DOHH2 (cell line): ENCODE measurements around the gene HMGN4.
A peak's percentile ranks its signal among the peaks of the same experiment; 100 is the strongest.

Source experiments
- H3F3A ChIP-seq: fragments of 200-600 bp; sonication (generic), shearing (Covaris generic); 2 replicates; pipeline ENCODE4 v1.6.0; 2016; ENCODE audit warnings: antibody characterized with exemption, mild to moderate bottlenecking; ENCODE audit not compliant: control insufficient read depth, insufficient read depth
- H3K27ac ChIP-seq: fragments of 200-600 bp; sonication (generic); 2 replicates; pipeline ENCODE4 v1.5.1; 2014; ENCODE audit warnings: low read depth, mild to moderate bottlenecking, low read length, moderate library complexity
- H3K27me3 ChIP-seq: fragments of 200-600 bp; sonication (generic); 2 replicates; pipeline ENCODE4 v1.6.1; 2014; ENCODE audit warnings: mild to moderate bottlenecking, low read length, mixed read lengths; ENCODE audit not compliant: control insufficient read depth
- H3K36me3 ChIP-seq: fragments of 200-600 bp; sonication (generic); 2 replicates; pipeline ENCODE4 v1.6.1; 2014; ENCODE audit warnings: mild to moderate bottlenecking, low read length, moderate library complexity, mixed read lengths; ENCODE audit not compliant: control insufficient read depth
- H3K4me1 ChIP-seq: fragments of 200-600 bp; sonication (generic); 2 replicates; pipeline ENCODE4 v1.6.1; 2014; ENCODE audit warnings: mild to moderate bottlenecking, low read length, mixed read lengths; ENCODE audit not compliant: control insufficient read depth
- H3K4me2 ChIP-seq: fragments of 200-600 bp; sonication (generic); 2 replicates; pipeline ENCODE4 v1.6.0; 2014; ENCODE audit warnings: mild to moderate bottlenecking, low read length, moderate library complexity
- H3K4me3 ChIP-seq: fragments of 200-600 bp; sonication (generic); 2 replicates; pipeline ENCODE4 v1.5.1; 2014; ENCODE audit warnings: mild to moderate bottlenecking, low read length, mixed read lengths
- H3K79me2 ChIP-seq: fragments of 200-600 bp; sonication (generic); 2 replicates; pipeline ENCODE4 v1.6.1; 2014; ENCODE audit warnings: mild to moderate bottlenecking, low read length, mixed read lengths; ENCODE audit not compliant: control insufficient read depth
- H3K9me2 ChIP-seq: fragments of 200-600 bp; sonication (generic); replicated peaks from 2 replicates; pipeline ENCODE4 v1.6.1; 2014; ENCODE audit warnings: mild to moderate bottlenecking, low read length, mixed read lengths; ENCODE audit not compliant: control insufficient read depth
- H3K9me3 ChIP-seq: fragments of 200-600 bp; sonication (generic); 2 replicates; pipeline ENCODE4 v1.6.1; 2014; ENCODE audit warnings: antibody characterized with exemption, low read length, mixed read lengths; ENCODE audit not compliant: control insufficient read depth, insufficient read depth
- H4K20me1 ChIP-seq: fragments of 200-600 bp; sonication (generic); 2 replicates; pipeline ENCODE4 v1.6.0; 2014; ENCODE audit warnings: low read depth, mild to moderate bottlenecking, antibody characterized with exemption, low read length, moderate library complexity; ENCODE audit not compliant: control insufficient read depth, insufficient read depth
- EZH2phosphoT487 ChIP-seq: fragments of 200-600 bp; sonication (generic); IDR thresholded peaks from 2 replicates; pipeline ENCODE4 v1.6.1; 2017; ENCODE audit warnings: borderline replicate concordance, mild to moderate bottlenecking, antibody characterized with exemption, low read length, moderate library complexity, mixed read lengths
- TF ChIP-seq, protein P1 (sequence below): fragments of 200-600 bp; sonication (generic); IDR thresholded peaks from one replicate; pipeline ENCODE4 v1.5.1; 2014; ENCODE audit warnings: antibody characterized with exemption, mild to moderate bottlenecking, low read depth, low read length; ENCODE audit not compliant: poor library complexity, severe bottlenecking

The HMGN4 gene

GRCh38 chr6:26563488-26563887 is 25.3 kb downstream of the HMGN4 start:
- H4K20me1 ChIP-seq = no peaks in the 10 kb centered on the region
- H3K4me2 ChIP-seq = peak overlapping the region; percentile 31
- H3K79me2 ChIP-seq = no peaks in the 10 kb centered on the region
- no peaks in the 10 kb centered on the region for H3K36me3 ChIP-seq
- no peaks in the 10 kb centered on the region for H3K9me3 ChIP-seq
- H3K4me1 ChIP-seq = peaks cover 6% of the 10 kb centered on the region; the same call in 1 of the 2 replicates
- no peaks in the 10 kb centered on the region for H3K9me2 ChIP-seq
- H3K27ac ChIP-seq = no peak overlapping the region
- no peak overlapping the region for H3K4me3 ChIP-seq
- 0 out of 2 replicates have a peak, but pooled peaks cover 4% of the 10 kb centered on the region for H3F3A ChIP-seq
- H3K27me3 ChIP-seq = no peaks in the 10 kb centered on the region
- TF ChIP-seq, protein P1, sequence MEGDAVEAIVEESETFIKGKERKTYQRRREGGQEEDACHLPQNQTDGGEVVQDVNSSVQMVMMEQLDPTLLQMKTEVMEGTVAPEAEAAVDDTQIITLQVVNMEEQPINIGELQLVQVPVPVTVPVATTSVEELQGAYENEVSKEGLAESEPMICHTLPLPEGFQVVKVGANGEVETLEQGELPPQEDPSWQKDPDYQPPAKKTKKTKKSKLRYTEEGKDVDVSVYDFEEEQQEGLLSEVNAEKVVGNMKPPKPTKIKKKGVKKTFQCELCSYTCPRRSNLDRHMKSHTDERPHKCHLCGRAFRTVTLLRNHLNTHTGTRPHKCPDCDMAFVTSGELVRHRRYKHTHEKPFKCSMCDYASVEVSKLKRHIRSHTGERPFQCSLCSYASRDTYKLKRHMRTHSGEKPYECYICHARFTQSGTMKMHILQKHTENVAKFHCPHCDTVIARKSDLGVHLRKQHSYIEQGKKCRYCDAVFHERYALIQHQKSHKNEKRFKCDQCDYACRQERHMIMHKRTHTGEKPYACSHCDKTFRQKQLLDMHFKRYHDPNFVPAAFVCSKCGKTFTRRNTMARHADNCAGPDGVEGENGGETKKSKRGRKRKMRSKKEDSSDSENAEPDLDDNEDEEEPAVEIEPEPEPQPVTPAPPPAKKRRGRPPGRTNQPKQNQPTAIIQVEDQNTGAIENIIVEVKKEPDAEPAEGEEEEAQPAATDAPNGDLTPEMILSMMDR = no peak
- TF ChIP-seq EZH2phosphoT487 = no peak

- no peaks in the 10 kb centered on the region for H3K36me3 ChIP-seq
- no peaks in the 10 kb centered on the region for H3K9me3 ChIP-seq
- H3K4me1 ChIP-seq = peaks cover 25% of the 10 kb centered on the region
- H3K4me3 ChIP-seq = peak overlapping the region; percentile 71
- peaks cover 4% of the 10 kb centered on the region; the same call in 1 of the 2 replicates for H3F3A ChIP-seq
- H3K27ac ChIP-seq = no peak overlapping the region
- TF ChIP-seq, protein P1 = peak; percentile 22
- no peak for TF ChIP-seq EZH2phosphoT487
- no peaks in the 10 kb centered on the region for H3K79me2 ChIP-seq
- H4K20me1 ChIP-seq = no peaks in the 10 kb centered on the region
- peak overlapping the region; percentile 89 for H3K4me2 ChIP-seq
- no peaks in the 10 kb centered on the region for H3K9me2 ChIP-seq
- peaks cover 5% of the 10 kb centered on the region; the same call in 1 of the 2 replicates for H3K27me3 ChIP-seq
These were observed 30.7 kb downstream of the HMGN4 start for GRCh38 chr6:26568601-26569432.

- no peaks in the 10 kb centered on the region for H3K9me2 ChIP-seq
- peak overlapping the region; percentile 89 for H3K4me2 ChIP-seq
- no peaks in the 10 kb centered on the region for H3K36me3 ChIP-seq
- H3K9me3 ChIP-seq = no peaks in the 10 kb centered on the region
- TF ChIP-seq, protein P1 = no peak
- TF ChIP-seq EZH2phosphoT487 = no peak
- H3F3A ChIP-seq = peaks cover 4% of the 10 kb centered on the region; the same call in 1 of the 2 replicates
- H3K4me1 ChIP-seq = peaks cover 25% of the 10 kb centered on the region
- H3K27me3 ChIP-seq = peaks cover 5% of the 10 kb centered on the region; the same call in 1 of the 2 replicates
- H3K79me2 ChIP-seq = no peaks in the 10 kb centered on the region
- no peak overlapping the region for H3K27ac ChIP-seq
- peak overlapping the region; percentile 71 for H3K4me3 ChIP-seq
- H4K20me1 ChIP-seq = no peaks in the 10 kb centered on the region
These were observed 31.2 kb downstream of the HMGN4 start for GRCh38 chr6:26569433-26569764.
